ENCODE data around the gene C2orf81.

The C2orf81 gene

DNA sequence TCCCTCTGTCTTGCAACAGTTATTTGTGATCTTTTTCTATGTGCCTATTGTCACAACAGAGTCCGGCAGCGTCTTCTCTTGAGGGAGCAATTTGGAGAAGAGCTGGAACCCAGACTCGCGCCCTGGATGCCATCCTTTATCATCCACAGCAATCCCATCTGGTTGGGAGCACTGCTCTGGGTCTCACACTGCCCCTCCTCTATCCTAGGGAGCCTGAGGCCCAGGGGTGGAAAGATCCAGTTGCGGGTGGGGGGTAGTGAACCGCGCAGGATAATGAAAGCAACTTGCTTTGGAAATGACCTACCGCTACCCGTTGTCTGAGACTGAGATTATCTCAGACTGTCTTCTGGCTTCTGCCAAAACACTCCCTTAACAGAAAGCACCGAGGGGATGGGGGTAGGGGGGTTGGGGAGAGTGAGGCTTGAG, 37.5 kb upstream of the C2orf81 start:
- peak overlapping the region; percentile 91 for H3K4me3 ChIP-seq (ENCODE audit: low read depth, low read length)
- DNase-seq (ENCODE audit: low read depth) = no peak
- TF ChIP-seq CTCF (IDR thresholded peaks at IDR 0.05; ENCODE audit: low read depth, low read length) (no peak), MYC (IDR thresholded peaks at IDR 0.05; ENCODE audit: low read depth, low read length) (no peak), POLR2A (IDR thresholded peaks at IDR 0.05; ENCODE audit: extremely low read depth, insufficient read length) (no peak)
- TF ChIP-seq, protein P1, sequence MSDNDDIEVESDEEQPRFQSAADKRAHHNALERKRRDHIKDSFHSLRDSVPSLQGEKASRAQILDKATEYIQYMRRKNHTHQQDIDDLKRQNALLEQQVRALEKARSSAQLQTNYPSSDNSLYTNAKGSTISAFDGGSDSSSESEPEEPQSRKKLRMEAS (IDR thresholded peaks at IDR 0.05; ENCODE audit: low read depth, low read length) = no peak

- TF ChIP-seq CTCF (IDR thresholded peaks at IDR 0.05; ENCODE audit: low read depth, low read length) = no peak
- TF ChIP-seq POLR2A (IDR thresholded peaks at IDR 0.05; ENCODE audit: extremely low read depth, insufficient read length) = no peak
- peak; percentile 100 for DNase-seq (ENCODE audit: low read depth)
- peak within 1 kb of the TSS; percentile 91 for H3K4me3 ChIP-seq (ENCODE audit: low read depth, low read length)
These were observed 36.9 kb upstream of the C2orf81 start, which contains the start of gene WBP1 for GRCh38 chr2:74458132-74458937. WBP1 (plus strand) TSS chr2:74458438; CDS start chr2:74458603, 165 bp downstream.

- TF ChIP-seq POLR2A (IDR thresholded peaks at IDR 0.05; ENCODE audit: extremely low read depth, insufficient read length) (peak; percentile 80), CTCF (IDR thresholded peaks at IDR 0.05; ENCODE audit: low read depth, low read length) (no peak), MYC (IDR thresholded peaks at IDR 0.05; ENCODE audit: low read depth, low read length) (no peak; the same call in 1 of the 2 replicates)
- TF ChIP-seq, protein P1 (IDR thresholded peaks at IDR 0.05; ENCODE audit: low read depth, low read length) = peak; percentile 13
- peak; percentile 79 for DNase-seq (ENCODE audit: low read depth)
- peak overlapping the region; percentile 83 for H3K4me3 ChIP-seq (ENCODE audit: low read depth, low read length)
These were observed 36.2 kb upstream of the C2orf81 start for GRCh38 chr2:74457549-74458131.

- TF ChIP-seq POLR2A (IDR thresholded peaks at IDR 0.05; ENCODE audit: extremely low read depth, insufficient read length) (no peak), MYC (IDR thresholded peaks at IDR 0.05; ENCODE audit: low read depth, low read length) (peak; percentile 34; the same call in 1 of the 2 replicates)
- DNase-seq (ENCODE audit: low read depth) = no peak
- H3K4me3 ChIP-seq (ENCODE audit: low read depth, low read length) = peak overlapping the region; percentile 83
These were observed 35.7 kb upstream of the C2orf81 start for GRCh38 chr2:74457129-74457548.

DNA sequence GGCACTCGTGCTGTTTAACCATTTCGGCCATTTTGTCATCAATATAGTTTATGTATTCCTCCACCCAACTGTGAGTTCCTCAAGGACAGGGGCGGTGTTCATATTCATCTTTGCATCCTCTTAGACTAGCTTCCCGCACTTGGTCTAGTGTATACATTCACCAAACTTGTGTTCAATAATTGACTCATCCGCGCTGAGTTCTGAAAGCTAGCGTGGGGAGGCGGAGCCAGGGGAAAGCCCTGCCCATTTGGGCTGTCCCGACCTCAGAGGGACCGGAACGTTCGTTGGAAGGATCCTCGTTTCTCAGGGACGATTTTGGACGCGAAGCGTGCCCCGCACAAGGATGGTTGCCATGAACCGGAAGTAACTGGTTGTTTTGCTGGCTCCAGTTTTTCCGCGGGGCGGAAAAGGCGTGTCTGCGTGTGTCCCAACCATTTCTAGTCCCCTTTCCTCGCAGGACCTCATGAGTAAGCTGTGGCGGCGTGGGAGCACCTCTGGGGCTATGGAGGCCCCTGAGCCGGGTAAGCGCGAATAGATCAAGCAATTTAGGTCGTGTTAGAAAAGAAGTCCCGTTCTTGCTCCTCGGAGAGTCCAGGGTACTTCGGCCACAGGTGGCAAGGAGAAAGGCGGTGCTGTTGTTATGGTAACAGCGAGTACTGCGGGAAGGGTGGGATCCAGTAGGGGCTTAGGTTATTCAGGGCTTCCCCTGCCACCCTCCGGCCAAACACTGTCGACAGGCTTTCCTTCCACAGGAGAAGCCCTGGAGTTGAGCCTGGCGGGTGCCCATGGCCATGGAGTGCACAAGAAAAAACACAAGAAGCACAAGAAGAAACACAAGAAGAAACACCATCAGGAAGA, 33.5 kb upstream of the C2orf81 start, which contains the start of gene INO80B:
Gene INO80B (plus strand): TSS at position 434 of the 858 bp plus-strand sequence. CDS start 30 bp downstream, at position 464.
- TF ChIP-seq POLR2A (IDR thresholded peaks at IDR 0.05; ENCODE audit: extremely low read depth, insufficient read length) (peak; percentile 58), MYC (IDR thresholded peaks at IDR 0.05; ENCODE audit: low read depth, low read length) (peak; percentile 93), CTCF (IDR thresholded peaks at IDR 0.05; ENCODE audit: low read depth, low read length) (no peak)
- TF ChIP-seq, protein P1 (IDR thresholded peaks at IDR 0.05; ENCODE audit: low read depth, low read length) = peak; percentile 87
- H3K4me3 ChIP-seq (ENCODE audit: low read depth, low read length) = peak within 1 kb of the TSS; percentile 87
- DNase-seq (ENCODE audit: low read depth) = peak; percentile 99

Measured in NB4 (cell line).